ENCODE measurements around the gene ROPN1L.

GRCh38 chr5:10490927-10491672 is 49.4 kb downstream of the ROPN1L start:
- no peak for TF ChIP-seq CTCF (IDR thresholded peaks at IDR 0.05; ENCODE audit: borderline replicate concordance, extremely low read depth, low read length, poor library complexity, severe bottlenecking)
- no peak for TF ChIP-seq EZH2 (IDR thresholded peaks at IDR 0.05; ENCODE audit: borderline replicate concordance, low read depth, low read length, severe bottlenecking)

All from DND-41 (cell line).